Keratinocyte (primary cell): Measurements from ENCODE around the gene SNX12.

Experiments used
- EZH2 ChIP-seq: IDR thresholded peaks from one replicate; pipeline ENCODE4 v1.6.1; 2012; ENCODE audit warnings: inconsistent platforms, mild to moderate bottlenecking, low read length, moderate library complexity
- TF ChIP-seq, protein P1 (sequence below), 3 experiments: IDR thresholded peaks in 1 of 3; conservative IDR thresholded peaks in 1 of 3; optimal IDR thresholded peaks in 1 of 3; 2 replicates in 2 of 3; 3 replicates in 1 of 3; pipeline versions ENCODE3 to v1.5.1; 2011; ENCODE audit warnings: low read length in 3 of 3, mild to moderate bottlenecking in 3 of 3, moderate library complexity in 2 of 3, control low read depth in 1 of 3, inconsistent platforms in 1 of 3; ENCODE audit not compliant: insufficient read depth in 2 of 3; ENCODE audit errors: extremely low read depth in 1 of 3

DNA sequence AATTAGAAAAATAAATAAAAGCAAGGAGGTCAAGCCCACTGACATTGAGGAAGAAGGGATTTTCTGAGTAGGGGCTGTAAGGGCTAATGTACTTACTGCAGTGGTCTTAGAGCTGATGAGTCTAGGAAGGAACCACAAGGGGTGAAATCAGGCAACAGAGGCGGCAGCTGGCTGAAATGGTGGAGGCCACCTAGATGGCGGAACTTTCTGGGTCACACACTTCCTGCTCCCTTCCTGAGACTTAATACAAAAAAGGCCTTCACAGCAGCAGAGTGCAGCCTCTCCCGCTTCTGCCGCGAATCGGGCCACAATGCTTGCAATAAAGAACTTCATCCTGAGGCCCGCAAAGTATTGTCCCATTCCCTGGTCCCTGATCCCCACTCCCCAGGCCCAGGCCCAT, 15.4 kb downstream of the SNX12 start:
- TF ChIP-seq, protein P1, sequence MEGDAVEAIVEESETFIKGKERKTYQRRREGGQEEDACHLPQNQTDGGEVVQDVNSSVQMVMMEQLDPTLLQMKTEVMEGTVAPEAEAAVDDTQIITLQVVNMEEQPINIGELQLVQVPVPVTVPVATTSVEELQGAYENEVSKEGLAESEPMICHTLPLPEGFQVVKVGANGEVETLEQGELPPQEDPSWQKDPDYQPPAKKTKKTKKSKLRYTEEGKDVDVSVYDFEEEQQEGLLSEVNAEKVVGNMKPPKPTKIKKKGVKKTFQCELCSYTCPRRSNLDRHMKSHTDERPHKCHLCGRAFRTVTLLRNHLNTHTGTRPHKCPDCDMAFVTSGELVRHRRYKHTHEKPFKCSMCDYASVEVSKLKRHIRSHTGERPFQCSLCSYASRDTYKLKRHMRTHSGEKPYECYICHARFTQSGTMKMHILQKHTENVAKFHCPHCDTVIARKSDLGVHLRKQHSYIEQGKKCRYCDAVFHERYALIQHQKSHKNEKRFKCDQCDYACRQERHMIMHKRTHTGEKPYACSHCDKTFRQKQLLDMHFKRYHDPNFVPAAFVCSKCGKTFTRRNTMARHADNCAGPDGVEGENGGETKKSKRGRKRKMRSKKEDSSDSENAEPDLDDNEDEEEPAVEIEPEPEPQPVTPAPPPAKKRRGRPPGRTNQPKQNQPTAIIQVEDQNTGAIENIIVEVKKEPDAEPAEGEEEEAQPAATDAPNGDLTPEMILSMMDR (optimal IDR thresholded peaks at IDR 0.05 in 1 of 3, IDR thresholded peaks at IDR 0.05 in 1 of 3, conservative IDR thresholded peaks at IDR 0.05 in 1 of 3; ENCODE audit: extremely low read depth in 1 of 3, insufficient read depth in 2 of 3, low read length in 3 of 3) = no peak
- TF ChIP-seq EZH2 = no peak
